Esophagus squamous epithelium (tissue), 4 donors: Measurements from ENCODE around the gene DNM2.

ENCODE experiments used
- CTCF ChIP-seq, 6 experiments: fragments of 450-650 bp in 4 of 6; fragments of 200-600 bp in 2 of 6; sonication (generic) in 2 of 6; IDR thresholded peaks; one replicate each; pipeline ENCODE4 v1.5.1; 2016 to 2019; ENCODE audit warnings: antibody characterized with exemption in 6 of 6, mild to moderate bottlenecking in 4 of 6, moderate library complexity in 4 of 6
- POLR2A ChIP-seq, 4 donors: fragments of 450-650 bp; IDR thresholded peaks; one replicate each; pipeline ENCODE4 v1.6.1; 2017; ENCODE audit warnings: antibody characterized with exemption in 4 of 4, mild to moderate bottlenecking in 4 of 4, moderate library complexity in 3 of 4

- TF ChIP-seq CTCF (IDR thresholded peaks at IDR 0.05) (peak in 4 of 6 experiments; percentile 29 to 60 (median 40)), POLR2A (IDR thresholded peaks at IDR 0.05) (no peak)
Measured at GRCh38 chr19:10861103-10861651, 143.3 kb downstream of the DNM2 start.
